ENCODE data around the gene OR5K2.

The OR5K2 gene

GRCh38 chr3:98497381-98497780 lies at the start of gene OR5K2:
OR5K2 (plus strand) TSS chr3:98497681; CDS start chr3:98497681, 0 bp downstream.
- DNase-seq: no peak

DNA sequence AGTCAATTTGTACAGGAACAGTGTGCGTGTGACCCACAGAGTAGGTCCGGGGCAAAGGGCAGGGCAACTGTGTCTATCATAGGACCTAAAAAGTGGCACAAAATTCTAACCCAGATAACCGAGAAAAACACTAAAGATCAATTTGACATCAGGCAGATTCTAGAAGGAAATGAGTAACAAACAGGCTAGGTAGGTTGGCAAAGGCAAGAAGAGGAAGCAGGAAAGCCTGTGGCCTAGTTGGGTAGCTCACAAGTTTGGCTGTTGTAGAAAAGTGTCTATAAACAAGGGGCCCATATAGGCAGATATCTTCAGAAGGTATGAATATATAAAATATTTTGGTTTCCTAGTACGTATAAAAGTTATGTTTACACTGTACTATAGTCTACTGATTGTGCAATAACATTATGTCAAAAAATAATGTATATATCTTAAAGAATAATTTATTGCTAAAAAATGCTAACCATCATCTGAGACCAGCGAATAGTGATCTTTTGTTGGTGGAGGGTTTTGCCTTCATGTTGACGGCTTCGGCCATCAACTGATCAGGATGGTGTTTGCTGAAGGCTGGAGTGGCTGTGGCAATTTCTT lies 47.8 kb upstream of the OR5K2 start:
- no peak for DNase-seq

DNA sequence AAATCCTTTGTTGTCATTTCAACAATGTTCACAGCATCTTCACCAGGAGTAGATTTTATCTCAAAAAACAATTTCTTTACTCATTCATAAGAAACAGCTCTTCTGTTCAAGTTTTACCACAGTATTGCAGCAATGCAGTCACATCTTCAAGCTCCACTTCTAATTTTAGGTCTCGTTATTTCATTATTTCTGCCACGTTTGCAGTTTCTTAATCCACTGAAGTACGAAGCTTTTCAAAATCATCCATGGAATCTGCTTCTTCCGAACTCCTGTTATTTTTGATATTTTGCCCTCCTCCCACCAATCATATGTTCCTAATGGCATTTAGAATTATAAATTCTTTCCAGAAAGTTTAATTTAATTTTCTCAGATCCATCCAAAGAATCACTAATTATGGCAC lies 47.1 kb upstream of the OR5K2 start:
- DNase-seq: no peak

- no peak for DNase-seq
These were observed 43.7 kb upstream of the OR5K2 start for GRCh38 chr3:98453827-98454226.

DNA sequence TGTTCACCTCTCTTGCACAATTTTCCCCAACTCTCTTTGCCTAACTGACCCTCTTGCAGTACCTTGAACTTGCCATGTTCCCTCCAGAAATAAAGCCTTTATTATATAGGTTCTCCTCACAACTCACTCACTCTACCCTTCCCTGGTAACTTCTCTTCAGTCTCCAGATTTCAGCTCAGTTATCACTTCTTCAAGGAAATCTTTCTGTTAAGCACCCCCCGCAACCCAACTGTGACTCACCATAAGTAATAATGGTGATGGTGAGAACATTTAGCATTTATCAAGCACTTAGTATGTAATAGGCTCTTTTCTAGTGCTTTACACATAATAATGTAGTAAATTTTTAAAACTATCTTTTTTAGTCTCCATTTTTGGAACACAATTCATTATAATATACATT lies 42.6 kb upstream of the OR5K2 start:
- DNase-seq: no peak

- no peak for DNase-seq
These were observed 39.9 kb upstream of the OR5K2 start for GRCh38 chr3:98457543-98457942.

GRCh38 chr3:98460220-98460619 lies 37.3 kb upstream of the OR5K2 start:
- no peak for DNase-seq

GRCh38 chr3:98462901-98463300 lies 34.6 kb upstream of the OR5K2 start, which contains the start of gene OR5K1:
OR5K1 (plus strand) TSS chr3:98463201; CDS start chr3:98469577, 6,376 bp downstream.
- DNase-seq: no peak

DNA sequence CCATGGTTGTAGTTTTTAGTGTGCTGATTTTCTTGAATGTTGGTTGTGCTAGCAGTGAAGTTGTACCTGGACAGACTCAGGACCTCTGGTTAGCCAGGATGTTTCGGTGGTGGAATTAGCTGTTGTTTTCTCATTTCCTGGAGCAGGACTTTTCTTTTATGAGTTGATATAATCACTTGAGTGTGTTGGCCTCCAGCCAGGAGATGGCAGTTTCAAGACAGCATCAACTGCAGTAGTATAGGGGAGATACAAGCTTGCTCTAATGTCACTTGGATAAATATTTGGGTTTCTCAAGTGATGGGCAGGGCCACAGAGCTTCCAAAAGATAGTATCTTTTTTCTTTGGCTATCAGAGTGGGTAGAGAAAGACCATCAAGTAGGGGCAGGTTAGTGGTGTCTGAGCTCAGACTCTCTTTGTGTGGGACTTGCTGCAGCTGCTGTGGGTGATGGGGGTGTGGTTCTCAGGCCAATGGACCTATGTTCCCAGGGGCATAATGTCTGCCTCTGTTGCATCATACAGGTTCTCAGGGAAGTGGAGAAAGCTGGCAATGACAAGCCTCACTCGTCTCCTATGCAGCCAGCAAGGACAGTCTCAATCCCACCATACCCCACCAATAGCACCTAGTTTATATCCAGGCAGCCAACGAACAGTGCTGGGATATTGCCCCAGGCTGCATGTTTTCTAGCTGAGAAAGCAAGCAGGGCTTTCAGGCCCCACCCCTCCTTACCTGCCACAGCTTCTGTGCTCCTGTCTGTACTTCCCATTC lies 14.6 kb upstream of the OR5K2 start:
- no peak for DNase-seq

GRCh38 chr3:98483626-98484025 lies 13.9 kb upstream of the OR5K2 start:
- no peak for DNase-seq

- DNase-seq: no peak
These were observed 2.5 kb downstream of the OR5K2 start for GRCh38 chr3:98500019-98500418.

GRCh38 chr3:98501270-98501669 lies 3.8 kb downstream of the OR5K2 start:
- no peak for DNase-seq

- DNase-seq: no peak
These were observed 4.5 kb downstream of the OR5K2 start for GRCh38 chr3:98501863-98502576.

- DNase-seq: no peak
These were observed 7.1 kb downstream of the OR5K2 start for GRCh38 chr3:98504539-98504938.

DNA sequence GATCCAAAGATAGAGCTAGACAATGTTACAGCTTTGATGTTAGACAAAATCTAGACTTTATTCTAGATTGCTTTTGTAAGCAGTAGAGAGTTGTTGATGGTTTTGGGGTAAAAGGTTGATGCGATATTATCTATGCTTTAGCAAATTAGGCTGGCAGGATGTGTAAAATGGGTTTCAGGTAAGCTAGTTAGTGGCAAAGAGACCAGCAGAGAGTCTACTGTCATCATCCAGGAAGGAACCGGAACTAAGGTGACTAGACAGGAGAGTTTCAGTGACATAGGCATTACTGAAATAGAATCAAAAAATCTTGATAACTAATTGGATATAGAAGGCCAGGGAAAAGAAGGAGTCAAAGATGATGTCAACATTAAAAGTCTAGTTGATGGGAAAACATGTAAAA lies 11.1 kb downstream of the OR5K2 start:
- no peak for DNase-seq

DNA sequence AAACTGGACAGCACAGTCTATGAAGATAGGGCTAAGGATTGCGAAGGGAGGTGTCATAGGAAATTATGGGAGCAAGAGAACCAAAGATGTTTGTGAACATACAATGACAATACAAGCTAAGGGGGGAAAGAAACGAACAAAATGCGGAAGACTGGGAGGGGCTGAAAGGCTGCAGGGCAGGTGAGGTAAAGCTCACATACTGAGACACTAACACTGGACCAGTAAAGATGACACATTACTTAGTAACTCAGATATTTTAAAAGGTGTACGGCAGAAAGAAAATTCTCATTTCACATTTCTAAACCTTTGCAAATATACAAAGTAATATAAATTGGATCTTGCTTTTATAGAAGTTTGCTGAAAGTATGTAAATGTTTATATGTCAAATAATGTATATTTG lies 15.1 kb downstream of the OR5K2 start:
- no peak for DNase-seq

- DNase-seq: no peak
These were observed 15.6 kb downstream of the OR5K2 start for GRCh38 chr3:98513091-98513511.

- DNase-seq: no peak
These were observed 16.3 kb downstream of the OR5K2 start for GRCh38 chr3:98513736-98514135.

- DNase-seq: no peak
These were observed 17.5 kb downstream of the OR5K2 start for GRCh38 chr3:98514948-98515347.

DNA sequence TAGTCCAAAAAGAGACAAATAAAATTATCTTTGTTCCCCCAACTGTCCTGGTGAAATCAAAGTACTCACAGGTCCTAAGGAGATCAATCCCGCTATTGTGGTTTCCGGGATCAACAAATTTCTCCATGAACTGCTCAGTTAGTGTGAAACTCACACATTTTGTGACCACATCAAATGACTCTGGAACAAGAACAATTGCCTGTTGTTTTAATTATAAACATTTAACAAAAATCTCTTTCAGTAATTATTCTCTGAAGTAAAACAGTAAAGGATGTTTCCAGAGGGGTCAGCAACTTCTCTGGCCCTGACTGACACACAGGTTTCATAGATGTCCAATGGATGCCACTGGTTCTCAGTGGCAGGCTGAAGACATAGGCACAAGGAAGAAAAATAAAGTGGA lies 21.3 kb downstream of the OR5K2 start:
- no peak for DNase-seq

- no peak for DNase-seq
These were observed 21.9 kb downstream of the OR5K2 start for GRCh38 chr3:98519351-98519750.

DNA sequence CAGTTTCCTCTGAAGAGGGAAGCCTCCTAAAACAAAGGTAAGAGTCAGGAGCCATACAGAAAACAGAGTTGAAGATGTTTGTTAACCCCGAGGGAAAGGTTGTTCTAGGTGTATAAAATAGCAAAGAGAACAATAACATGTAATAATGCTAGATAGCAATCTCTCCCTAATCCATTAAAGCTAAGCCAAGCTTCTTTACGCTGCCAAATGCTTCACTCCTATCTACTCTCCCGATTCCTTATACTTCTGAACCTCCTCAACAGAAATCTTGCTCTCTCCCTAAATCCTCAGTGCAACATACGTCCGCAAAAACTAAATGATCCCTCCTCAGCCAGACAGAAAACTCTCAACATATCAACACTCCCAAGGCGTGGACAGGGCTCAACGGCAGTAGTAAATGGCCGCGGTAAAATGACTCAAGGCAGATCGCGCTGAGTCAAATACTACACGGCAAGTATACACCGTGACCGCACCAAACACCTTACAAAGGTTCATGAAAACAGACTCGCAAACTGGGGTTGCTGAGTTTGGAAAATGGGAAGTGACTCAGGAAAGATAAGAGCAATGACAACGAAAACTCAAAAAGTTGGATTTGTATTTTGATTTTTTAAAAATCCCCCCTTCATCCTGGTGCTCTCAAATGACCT lies 24.5 kb downstream of the OR5K2 start:
- DNase-seq: peak; percentile 70

- DNase-seq: peak; percentile 95
These were observed 25.2 kb downstream of the OR5K2 start, which contains the start of gene CLDND1 for GRCh38 chr3:98522544-98523281. CLDND1 (minus strand) TSS chr3:98522902; CDS start chr3:98521424, 1,478 bp downstream.

All from stimulated activated CD8-positive, alpha-beta memory T cell treated with anti-CD3 and anti-CD28 coated beads, Interleukin-4, amount 100 ng/mL, for 48 hours (primary cell).